HG02571 (cell line): ENCODE data around the gene UBAC2.
"Not testable (repeated sequence)": the region's sequence is repeated elsewhere in the genome, so short reads cannot be mapped to it uniquely, and the experiment has no call there.

Source experiments
- ATAC-seq: cut with Tn5 transposase; IDR thresholded peaks from one replicate; pipeline ENCODE4 v1.9.1; 2021; ENCODE audit warnings: mild to moderate bottlenecking, moderate library complexity; ENCODE audit not compliant: unreplicated experiment

UBAC2 gene

GRCh38 chr13:99405966-99406365 is 205.3 kb downstream of the UBAC2 start:
- no peak for ATAC-seq

- ATAC-seq = no peak
Observed at GRCh38 chr13:99406799-99407201, 206.1 kb downstream of the UBAC2 start.

- no peak for ATAC-seq
Observed at GRCh38 chr13:99407906-99408702, 207.4 kb downstream of the UBAC2 start.

- no peak for ATAC-seq
Observed at GRCh38 chr13:99408703-99409000, 208.0 kb downstream of the UBAC2 start.

GRCh38 chr13:99409461-99410083 is 208.9 kb downstream of the UBAC2 start:
- ATAC-seq = not testable (repeated sequence)

- ATAC-seq = not testable (repeated sequence)
Observed at GRCh38 chr13:99410646-99411475, 210.2 kb downstream of the UBAC2 start.

GRCh38 chr13:99412856-99413255 is 212.2 kb downstream of the UBAC2 start:
- ATAC-seq = no peak

GRCh38 chr13:99414048-99414995 is 213.7 kb downstream of the UBAC2 start:
- no peak for ATAC-seq

GRCh38 chr13:99415014-99415650 is 214.5 kb downstream of the UBAC2 start:
- no peak for ATAC-seq

- no peak for ATAC-seq
Observed at GRCh38 chr13:99415851-99416331, 215.2 kb downstream of the UBAC2 start.

- no peak for ATAC-seq
Observed at GRCh38 chr13:99416411-99417121, 215.9 kb downstream of the UBAC2 start.

- ATAC-seq = no peak
Observed at GRCh38 chr13:99417201-99418102, 216.8 kb downstream of the UBAC2 start.

- no peak for ATAC-seq
Observed at GRCh38 chr13:99418103-99418842, 217.6 kb downstream of the UBAC2 start.

- ATAC-seq = no peak
Observed at GRCh38 chr13:99418843-99419140, 218.1 kb downstream of the UBAC2 start.

- ATAC-seq = no peak
Observed at GRCh38 chr13:99419591-99420243, 219.1 kb downstream of the UBAC2 start.

- no peak for ATAC-seq
Observed at GRCh38 chr13:99421271-99421670, 220.6 kb downstream of the UBAC2 start.
